H9 (cell line): ENCODE data around the gene DNAH8. TPM values are rescaled to one million over a fixed set of nuclear protein-coding genes. Genes with fewer than 3 reads are reported as not detected.

Experiments used
- DNase-seq: peaks from one replicate; pipeline ENCODE4 v3.0.0-alpha.2; 2017
- H2AFZ ChIP-seq: one replicate; pipeline ENCODE4 v1.6.1; 2013; ENCODE audit warnings: mild to moderate bottlenecking, low read length, control low read depth, moderate library complexity
- H2AK5ac ChIP-seq: 2 replicates; pipeline ENCODE4 v1.6.1; 2013; ENCODE audit warnings: low read length, control low read depth, mixed read lengths; ENCODE audit not compliant: insufficient read length
- H2BK120ac ChIP-seq: one replicate; pipeline ENCODE4 v1.6.1; 2013; ENCODE audit warnings: low read depth, mild to moderate bottlenecking, low read length, control low read depth, inconsistent platforms; ENCODE audit not compliant: poor library complexity, severe bottlenecking
- H2BK12ac ChIP-seq: 2 replicates; pipeline ENCODE4 v1.6.1; 2013; ENCODE audit warnings: low read length, control low read depth, mixed read lengths, low read depth; ENCODE audit not compliant: insufficient read length
- H2BK15ac ChIP-seq: 2 replicates; pipeline ENCODE4 v1.6.1; 2013; ENCODE audit warnings: low read depth, low read length, control low read depth
- H2BK20ac ChIP-seq: one replicate; pipeline ENCODE4 v1.6.1; 2013; ENCODE audit warnings: low read depth, mild to moderate bottlenecking, low read length, control low read depth, inconsistent platforms; ENCODE audit not compliant: poor library complexity, severe bottlenecking
- H2BK5ac ChIP-seq: 2 replicates; pipeline ENCODE4 v1.6.1; 2013; ENCODE audit warnings: low read length, control low read depth, mixed read lengths; ENCODE audit not compliant: insufficient read length
- H3K14ac ChIP-seq: 2 replicates; pipeline ENCODE4 v1.6.1; 2013; ENCODE audit warnings: low read length, control low read depth; ENCODE audit not compliant: insufficient read depth
- H3K18ac ChIP-seq: 2 replicates; pipeline ENCODE4 v1.6.1; 2013; ENCODE audit warnings: low read depth, mild to moderate bottlenecking, mixed read lengths, low read length, control low read depth; ENCODE audit not compliant: insufficient read length
- H3K23ac ChIP-seq: 2 replicates; pipeline ENCODE4 v1.6.1; 2013; ENCODE audit warnings: low read length, control low read depth, mixed read lengths, low read depth; ENCODE audit not compliant: insufficient read length
- H3K23me2 ChIP-seq: 2 replicates; pipeline ENCODE4 v1.6.1; 2013; ENCODE audit warnings: low read depth, mild to moderate bottlenecking, mixed read lengths, low read length, control low read depth; ENCODE audit not compliant: insufficient read length, poor library complexity, severe bottlenecking
- H3K27ac ChIP-seq: 2 replicates; pipeline ENCODE4 v1.5.1; 2013; ENCODE audit warnings: low read length, control low read depth, mixed read lengths, low read depth; ENCODE audit not compliant: insufficient read length
- H3K27me3 ChIP-seq: 2 replicates; pipeline ENCODE4 v1.6.1; 2013; ENCODE audit warnings: low read length, control low read depth, inconsistent platforms; ENCODE audit not compliant: insufficient read depth
- H3K4ac ChIP-seq: 2 replicates; pipeline ENCODE4 v1.6.1; 2013; ENCODE audit warnings: low read depth, mild to moderate bottlenecking, control low read depth, inconsistent platforms, low read length, moderate library complexity
- H3K4me1 ChIP-seq: 2 replicates; pipeline ENCODE4 v1.6.1; 2013; ENCODE audit warnings: low read length, control low read depth, inconsistent platforms; ENCODE audit not compliant: insufficient read depth
- H3K4me2 ChIP-seq: 2 replicates; pipeline ENCODE4 v1.6.1; 2013; ENCODE audit warnings: low read length, control low read depth, mixed read lengths; ENCODE audit not compliant: insufficient read length, insufficient read depth
- H3K56ac ChIP-seq: 2 replicates; pipeline ENCODE4 v1.6.1; 2013; ENCODE audit warnings: low read depth, mild to moderate bottlenecking, mixed read lengths, low read length, control low read depth; ENCODE audit not compliant: insufficient read length
- H3K79me1 ChIP-seq: 2 replicates; pipeline ENCODE4 v1.6.1; 2013; ENCODE audit warnings: low read depth, mild to moderate bottlenecking, moderate library complexity, low read length, control low read depth, inconsistent platforms; ENCODE audit not compliant: insufficient read depth, poor library complexity, severe bottlenecking
- H3K79me2 ChIP-seq: 2 replicates; pipeline ENCODE4 v1.6.1; 2013; ENCODE audit warnings: low read length, control low read depth, inconsistent platforms; ENCODE audit not compliant: insufficient read depth
- H3K9ac ChIP-seq: 2 replicates; pipeline ENCODE4 v1.6.1; 2013; ENCODE audit warnings: low read length, control low read depth, mixed read lengths; ENCODE audit not compliant: insufficient read length; ENCODE audit errors: extremely low read depth
- H3K9me3 ChIP-seq: one replicate; pipeline ENCODE4 v1.6.1; 2013; ENCODE audit warnings: low read depth, low read length, inconsistent platforms; ENCODE audit not compliant: control insufficient read depth
- H3T11ph ChIP-seq: one replicate; pipeline ENCODE4 v1.6.1; 2013; ENCODE audit warnings: mild to moderate bottlenecking, low read length, control low read depth, inconsistent platforms
- H4K20me1 ChIP-seq: one replicate; pipeline ENCODE4 v1.6.1; 2013; ENCODE audit not compliant: control insufficient read depth, insufficient read length, insufficient read depth
- H4K5ac ChIP-seq: 2 replicates; pipeline ENCODE4 v1.6.1; 2013; ENCODE audit warnings: low read depth, mild to moderate bottlenecking, mixed read lengths, low read length, control low read depth; ENCODE audit not compliant: insufficient read length
- H4K8ac ChIP-seq: replicated peaks from 2 replicates; pipeline ENCODE4 v1.6.1; 2013; ENCODE audit warnings: low read length, control low read depth, mixed read lengths, low read depth; ENCODE audit not compliant: insufficient read length
- H4K91ac ChIP-seq: 2 replicates; pipeline ENCODE4 v1.6.1; 2013; ENCODE audit warnings: low read depth, mild to moderate bottlenecking, moderate library complexity, mixed read lengths, low read length, control low read depth; ENCODE audit not compliant: insufficient read length
- H3K27ac Mint-ChIP-seq, 3 experiments: 2 replicates in 2 of 3; 3 replicates in 1 of 3; pipeline ENCODE4 v1.8.0; 2020 to 2021; ENCODE audit warnings: mixed read lengths in 3 of 3, mild to moderate bottlenecking in 1 of 3, moderate library complexity in 1 of 3
- H3K27me3 Mint-ChIP-seq: 2 replicates; pipeline ENCODE4 v1.8.0; 2021; ENCODE audit warnings: low read depth, mild to moderate bottlenecking, moderate library complexity, mixed read lengths
- H3K36me3 Mint-ChIP-seq, 3 experiments: 2 replicates in 2 of 3; 3 replicates in 1 of 3; pipeline ENCODE4 v1.8.0; 2020 to 2021; ENCODE audit warnings: low read depth in 3 of 3, mixed read lengths in 3 of 3; ENCODE audit not compliant: insufficient read depth in 1 of 3
- H3K4me1 Mint-ChIP-seq, 2 experiments: 2 replicates each; pipeline ENCODE4 v1.8.0; 2020; ENCODE audit warnings: mixed read lengths in 2 of 2
- H3K4me3 Mint-ChIP-seq, 2 experiments: 2 replicates in 1 of 2; 3 replicates in 1 of 2; pipeline ENCODE4 v1.8.0; 2020 to 2021; ENCODE audit warnings: mild to moderate bottlenecking in 2 of 2, mixed read lengths in 2 of 2, moderate library complexity in 1 of 2
- H3K9me3 Mint-ChIP-seq, 2 experiments: 2 replicates in 1 of 2; 3 replicates in 1 of 2; pipeline ENCODE4 v1.8.0; 2020; ENCODE audit warnings: mild to moderate bottlenecking in 2 of 2, mixed read lengths in 2 of 2, moderate library complexity in 1 of 2
- CTCF ChIP-seq: fragments of 200-600 bp; sonication (generic); conservative IDR thresholded peaks from 3 replicates; pipeline ENCODE4 v1.8.0; 2021; ENCODE audit warnings: antibody characterized with exemption, mild to moderate bottlenecking
- WGBS: extraction: QIAGEN DNeasy Blood & Tissue Kit; methylation state at CpG from one replicate; pipeline ENCODE4 v1.1.7; 2013; ENCODE audit warnings: missing lambda C conversion rate, low lambda C conversion rate, mixed read lengths; ENCODE audit not compliant: insufficient read length; ENCODE audit errors: extremely low coverage; 5-methylcytosine and 5-hydroxymethylcytosine counted together
- total RNA-seq: library from RNA; stranded (reverse); gene quantifications from 2 replicates; pipeline ENCODE4 v1.2.1, GENCODE V29; 2021

DNAH8 gene
- total RNA-seq, 1 experiment from 2014 or later = not detected

DNA sequence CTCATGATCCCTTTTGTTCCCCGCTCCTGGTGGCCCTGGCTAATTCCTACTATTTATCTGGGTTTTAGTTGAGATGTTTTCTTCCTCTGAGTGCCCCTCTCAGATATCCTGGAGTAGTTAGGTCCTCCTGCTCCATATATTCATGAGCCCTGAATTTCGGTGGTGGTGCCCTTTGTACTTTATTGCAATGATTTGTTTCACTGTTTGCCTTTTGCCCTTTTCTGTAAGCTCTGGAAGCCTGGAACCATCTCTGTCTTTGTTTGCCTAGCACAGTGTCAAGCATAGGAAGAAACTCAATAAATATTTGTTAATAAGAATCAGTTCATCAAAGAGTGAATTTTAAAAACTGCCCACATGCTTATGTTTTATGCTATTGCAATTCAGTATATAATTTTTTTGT, 144.9 kb downstream of the DNAH8 start:
- H3K27ac ChIP-seq = no peak overlapping the region
- no peaks in the 10 kb centered on the region for H3K79me2 ChIP-seq
- no peak overlapping the region for H4K91ac ChIP-seq
- H3T11ph ChIP-seq = no peak overlapping the region
- H3K9me3 ChIP-seq = no peaks in the 10 kb centered on the region
- H3K4me1 Mint-ChIP-seq = no peaks in the 10 kb centered on the region
- H3K79me1 ChIP-seq = no peaks in the 10 kb centered on the region
- H2BK20ac ChIP-seq = no peak overlapping the region
- peak overlapping the region in 1 of 3 experiments; percentile 32; a peak in 1 of 7 replicates for H3K27ac Mint-ChIP-seq
- no peak overlapping the region for H2BK120ac ChIP-seq
- H2AFZ ChIP-seq = no peak overlapping the region
- H3K9me3 Mint-ChIP-seq = no peaks in the 10 kb centered on the region
- no peaks in the 10 kb centered on the region for H3K27me3 ChIP-seq
- H3K36me3 Mint-ChIP-seq = no peaks in the 10 kb centered on the region
- no peaks in the 10 kb centered on the region for H4K20me1 ChIP-seq
- DNase-seq = no peak
- H3K14ac ChIP-seq = no peak overlapping the region
- H3K9ac ChIP-seq = no peak overlapping the region
- WGBS = no CpG with 5 or more reads among the region's 2 CpGs
- no peak overlapping the region for H2BK5ac ChIP-seq
- no peak overlapping the region for H2BK12ac ChIP-seq
- H3K56ac ChIP-seq = no peak overlapping the region
- no peak overlapping the region for H3K18ac ChIP-seq
- H3K27me3 Mint-ChIP-seq = peaks cover 6% of the 10 kb centered on the region; the same call in 1 of the 2 replicates
- H4K5ac ChIP-seq = no peak overlapping the region
- H3K23me2 ChIP-seq = no peaks in the 10 kb centered on the region
- no peak overlapping the region for H3K23ac ChIP-seq
- no peak overlapping the region for H2AK5ac ChIP-seq
- H3K4me2 ChIP-seq = no peak overlapping the region
- no peak overlapping the region for H2BK15ac ChIP-seq
- H4K8ac ChIP-seq = no peak overlapping the region
- no peak for TF ChIP-seq CTCF
- no peak overlapping the region for H3K4me3 Mint-ChIP-seq
- H3K4me1 ChIP-seq = no peaks in the 10 kb centered on the region
- no peak overlapping the region for H3K4ac ChIP-seq
